H9 (cell line): Measurements from ENCODE around the gene KRT13. TPM values are rescaled to one million over a fixed set of nuclear protein-coding genes. Genes with fewer than 3 reads are reported as not detected.

Experiments
- DNase-seq: peaks from one replicate; pipeline ENCODE4 v3.0.0-alpha.2; 2017
- H2AFZ ChIP-seq: one replicate; pipeline ENCODE4 v1.6.1; 2013; ENCODE audit warnings: mild to moderate bottlenecking, low read length, control low read depth, moderate library complexity
- H2AK5ac ChIP-seq: 2 replicates; pipeline ENCODE4 v1.6.1; 2013; ENCODE audit warnings: low read length, control low read depth, mixed read lengths; ENCODE audit not compliant: insufficient read length
- H2BK120ac ChIP-seq: one replicate; pipeline ENCODE4 v1.6.1; 2013; ENCODE audit warnings: low read depth, mild to moderate bottlenecking, low read length, control low read depth, inconsistent platforms; ENCODE audit not compliant: poor library complexity, severe bottlenecking
- H2BK12ac ChIP-seq: 2 replicates; pipeline ENCODE4 v1.6.1; 2013; ENCODE audit warnings: low read length, control low read depth, mixed read lengths, low read depth; ENCODE audit not compliant: insufficient read length
- H2BK15ac ChIP-seq: 2 replicates; pipeline ENCODE4 v1.6.1; 2013; ENCODE audit warnings: low read depth, low read length, control low read depth
- H2BK20ac ChIP-seq: one replicate; pipeline ENCODE4 v1.6.1; 2013; ENCODE audit warnings: low read depth, mild to moderate bottlenecking, low read length, control low read depth, inconsistent platforms; ENCODE audit not compliant: poor library complexity, severe bottlenecking
- H2BK5ac ChIP-seq: 2 replicates; pipeline ENCODE4 v1.6.1; 2013; ENCODE audit warnings: low read length, control low read depth, mixed read lengths; ENCODE audit not compliant: insufficient read length
- H3K14ac ChIP-seq: 2 replicates; pipeline ENCODE4 v1.6.1; 2013; ENCODE audit warnings: low read length, control low read depth; ENCODE audit not compliant: insufficient read depth
- H3K18ac ChIP-seq: 2 replicates; pipeline ENCODE4 v1.6.1; 2013; ENCODE audit warnings: low read depth, mild to moderate bottlenecking, mixed read lengths, low read length, control low read depth; ENCODE audit not compliant: insufficient read length
- H3K23ac ChIP-seq: 2 replicates; pipeline ENCODE4 v1.6.1; 2013; ENCODE audit warnings: low read length, control low read depth, mixed read lengths, low read depth; ENCODE audit not compliant: insufficient read length
- H3K23me2 ChIP-seq: 2 replicates; pipeline ENCODE4 v1.6.1; 2013; ENCODE audit warnings: low read depth, mild to moderate bottlenecking, mixed read lengths, low read length, control low read depth; ENCODE audit not compliant: insufficient read length, poor library complexity, severe bottlenecking
- H3K27ac ChIP-seq: 2 replicates; pipeline ENCODE4 v1.5.1; 2013; ENCODE audit warnings: low read length, control low read depth, mixed read lengths, low read depth; ENCODE audit not compliant: insufficient read length
- H3K27me3 ChIP-seq: 2 replicates; pipeline ENCODE4 v1.6.1; 2013; ENCODE audit warnings: low read length, control low read depth, inconsistent platforms; ENCODE audit not compliant: insufficient read depth
- H3K4ac ChIP-seq: 2 replicates; pipeline ENCODE4 v1.6.1; 2013; ENCODE audit warnings: low read depth, mild to moderate bottlenecking, control low read depth, inconsistent platforms, low read length, moderate library complexity
- H3K4me1 ChIP-seq: 2 replicates; pipeline ENCODE4 v1.6.1; 2013; ENCODE audit warnings: low read length, control low read depth, inconsistent platforms; ENCODE audit not compliant: insufficient read depth
- H3K4me2 ChIP-seq: 2 replicates; pipeline ENCODE4 v1.6.1; 2013; ENCODE audit warnings: low read length, control low read depth, mixed read lengths; ENCODE audit not compliant: insufficient read length, insufficient read depth
- H3K56ac ChIP-seq: 2 replicates; pipeline ENCODE4 v1.6.1; 2013; ENCODE audit warnings: low read depth, mild to moderate bottlenecking, mixed read lengths, low read length, control low read depth; ENCODE audit not compliant: insufficient read length
- H3K79me1 ChIP-seq: 2 replicates; pipeline ENCODE4 v1.6.1; 2013; ENCODE audit warnings: low read depth, mild to moderate bottlenecking, moderate library complexity, low read length, control low read depth, inconsistent platforms; ENCODE audit not compliant: insufficient read depth, poor library complexity, severe bottlenecking
- H3K79me2 ChIP-seq: 2 replicates; pipeline ENCODE4 v1.6.1; 2013; ENCODE audit warnings: low read length, control low read depth, inconsistent platforms; ENCODE audit not compliant: insufficient read depth
- H3K9ac ChIP-seq: 2 replicates; pipeline ENCODE4 v1.6.1; 2013; ENCODE audit warnings: low read length, control low read depth, mixed read lengths; ENCODE audit not compliant: insufficient read length; ENCODE audit errors: extremely low read depth
- H3K9me3 ChIP-seq: one replicate; pipeline ENCODE4 v1.6.1; 2013; ENCODE audit warnings: low read depth, low read length, inconsistent platforms; ENCODE audit not compliant: control insufficient read depth
- H3T11ph ChIP-seq: one replicate; pipeline ENCODE4 v1.6.1; 2013; ENCODE audit warnings: mild to moderate bottlenecking, low read length, control low read depth, inconsistent platforms
- H4K20me1 ChIP-seq: one replicate; pipeline ENCODE4 v1.6.1; 2013; ENCODE audit not compliant: control insufficient read depth, insufficient read length, insufficient read depth
- H4K5ac ChIP-seq: 2 replicates; pipeline ENCODE4 v1.6.1; 2013; ENCODE audit warnings: low read depth, mild to moderate bottlenecking, mixed read lengths, low read length, control low read depth; ENCODE audit not compliant: insufficient read length
- H4K8ac ChIP-seq: replicated peaks from 2 replicates; pipeline ENCODE4 v1.6.1; 2013; ENCODE audit warnings: low read length, control low read depth, mixed read lengths, low read depth; ENCODE audit not compliant: insufficient read length
- H4K91ac ChIP-seq: 2 replicates; pipeline ENCODE4 v1.6.1; 2013; ENCODE audit warnings: low read depth, mild to moderate bottlenecking, moderate library complexity, mixed read lengths, low read length, control low read depth; ENCODE audit not compliant: insufficient read length
- H3K27ac Mint-ChIP-seq, 3 experiments: 2 replicates in 2 of 3; 3 replicates in 1 of 3; pipeline ENCODE4 v1.8.0; 2020 to 2021; ENCODE audit warnings: mixed read lengths in 3 of 3, mild to moderate bottlenecking in 1 of 3, moderate library complexity in 1 of 3
- H3K27me3 Mint-ChIP-seq: 2 replicates; pipeline ENCODE4 v1.8.0; 2021; ENCODE audit warnings: low read depth, mild to moderate bottlenecking, moderate library complexity, mixed read lengths
- H3K36me3 Mint-ChIP-seq, 3 experiments: 2 replicates in 2 of 3; 3 replicates in 1 of 3; pipeline ENCODE4 v1.8.0; 2020 to 2021; ENCODE audit warnings: low read depth in 3 of 3, mixed read lengths in 3 of 3; ENCODE audit not compliant: insufficient read depth in 1 of 3
- H3K4me1 Mint-ChIP-seq, 2 experiments: 2 replicates each; pipeline ENCODE4 v1.8.0; 2020; ENCODE audit warnings: mixed read lengths in 2 of 2
- H3K4me3 Mint-ChIP-seq, 2 experiments: 2 replicates in 1 of 2; 3 replicates in 1 of 2; pipeline ENCODE4 v1.8.0; 2020 to 2021; ENCODE audit warnings: mild to moderate bottlenecking in 2 of 2, mixed read lengths in 2 of 2, moderate library complexity in 1 of 2
- H3K9me3 Mint-ChIP-seq, 2 experiments: 2 replicates in 1 of 2; 3 replicates in 1 of 2; pipeline ENCODE4 v1.8.0; 2020; ENCODE audit warnings: mild to moderate bottlenecking in 2 of 2, mixed read lengths in 2 of 2, moderate library complexity in 1 of 2
- WGBS: extraction: QIAGEN DNeasy Blood & Tissue Kit; methylation state at CpG from one replicate; pipeline ENCODE4 v1.1.7; 2013; ENCODE audit warnings: missing lambda C conversion rate, low lambda C conversion rate, mixed read lengths; ENCODE audit not compliant: insufficient read length; ENCODE audit errors: extremely low coverage; 5-methylcytosine and 5-hydroxymethylcytosine counted together
- total RNA-seq: library from RNA; stranded (reverse); gene quantifications from 2 replicates; pipeline ENCODE4 v1.2.1, GENCODE V29; 2021
- TF ChIP-seq, protein P1 (sequence below): fragments of 200-600 bp; sonication (generic); conservative IDR thresholded peaks from 3 replicates; pipeline ENCODE4 v1.8.0; 2021; ENCODE audit warnings: antibody characterized with exemption, mild to moderate bottlenecking

KRT13 gene
- total RNA-seq, 1 experiment from 2014 or later: not detected

DNA sequence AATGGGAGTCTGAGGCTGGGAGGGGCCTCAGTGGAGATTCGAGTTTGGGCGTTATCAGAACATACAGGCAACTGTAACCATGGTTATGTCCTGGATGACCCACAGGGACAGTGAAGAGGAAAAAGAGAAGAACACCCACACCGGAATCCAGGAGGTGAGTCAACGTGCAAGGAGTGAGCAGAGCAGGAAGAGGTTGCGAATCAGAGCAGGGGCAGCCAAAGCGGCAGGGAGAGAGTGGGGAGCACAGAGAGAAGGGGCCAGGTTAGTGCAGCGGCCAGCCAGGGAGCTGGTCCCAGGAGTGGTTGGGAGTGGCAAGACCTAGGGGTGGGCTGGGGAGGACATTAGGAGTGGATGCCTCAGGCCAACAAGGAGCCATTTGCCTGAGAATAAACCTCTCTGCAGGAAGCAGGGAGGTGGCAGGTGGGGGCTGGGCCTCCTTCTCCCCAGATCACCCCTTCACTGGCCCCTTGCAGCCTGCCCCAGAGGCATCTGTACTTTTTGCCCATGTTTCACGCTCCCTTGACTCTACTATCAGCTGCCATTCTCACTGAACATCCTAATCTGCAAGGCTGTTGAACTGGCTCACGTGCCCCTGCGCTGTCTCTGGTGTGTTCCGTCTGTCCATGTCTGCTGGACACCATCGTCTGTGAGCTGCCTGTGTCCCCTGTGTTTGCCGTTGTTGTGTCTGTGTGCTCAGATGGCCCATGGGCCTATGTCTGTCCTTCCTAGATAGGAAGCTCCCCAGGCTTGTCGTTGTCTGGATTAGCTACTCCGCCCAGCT, 5.1 kb downstream of the KRT13 start:
- TF ChIP-seq, protein P1, sequence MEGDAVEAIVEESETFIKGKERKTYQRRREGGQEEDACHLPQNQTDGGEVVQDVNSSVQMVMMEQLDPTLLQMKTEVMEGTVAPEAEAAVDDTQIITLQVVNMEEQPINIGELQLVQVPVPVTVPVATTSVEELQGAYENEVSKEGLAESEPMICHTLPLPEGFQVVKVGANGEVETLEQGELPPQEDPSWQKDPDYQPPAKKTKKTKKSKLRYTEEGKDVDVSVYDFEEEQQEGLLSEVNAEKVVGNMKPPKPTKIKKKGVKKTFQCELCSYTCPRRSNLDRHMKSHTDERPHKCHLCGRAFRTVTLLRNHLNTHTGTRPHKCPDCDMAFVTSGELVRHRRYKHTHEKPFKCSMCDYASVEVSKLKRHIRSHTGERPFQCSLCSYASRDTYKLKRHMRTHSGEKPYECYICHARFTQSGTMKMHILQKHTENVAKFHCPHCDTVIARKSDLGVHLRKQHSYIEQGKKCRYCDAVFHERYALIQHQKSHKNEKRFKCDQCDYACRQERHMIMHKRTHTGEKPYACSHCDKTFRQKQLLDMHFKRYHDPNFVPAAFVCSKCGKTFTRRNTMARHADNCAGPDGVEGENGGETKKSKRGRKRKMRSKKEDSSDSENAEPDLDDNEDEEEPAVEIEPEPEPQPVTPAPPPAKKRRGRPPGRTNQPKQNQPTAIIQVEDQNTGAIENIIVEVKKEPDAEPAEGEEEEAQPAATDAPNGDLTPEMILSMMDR: no peak
- H3K4me1 ChIP-seq: peaks cover 3% of the 10 kb centered on the region; the same call in 1 of the 2 replicates
- Mint-ChIP-seq H3K4me3 (no peak overlapping the region), H3K4me1 (peaks cover 39 to 43% of the 10 kb centered on the region in 2 experiments), H3K9me3 (no peaks in the 10 kb centered on the region), H3K27ac (peak overlapping the region in 2 of 3 experiments; percentile 0 to 9; a peak in 2 of 7 replicates), H3K36me3 (no peaks in the 10 kb centered on the region), H3K27me3 (peaks cover 4% of the 10 kb centered on the region)
- H3K14ac ChIP-seq: peak overlapping the region; percentile 21; the same call in 1 of the 2 replicates
- no peak overlapping the region for H2BK20ac ChIP-seq
- H3K79me1 ChIP-seq: no peaks in the 10 kb centered on the region
- H3K23me2 ChIP-seq: no peaks in the 10 kb centered on the region
- H4K20me1 ChIP-seq: no peaks in the 10 kb centered on the region
- H2AFZ ChIP-seq: no peak overlapping the region
- no peak overlapping the region for H2AK5ac ChIP-seq
- no peak overlapping the region for H2BK15ac ChIP-seq
- no peak overlapping the region for H3K18ac ChIP-seq
- H3K4me2 ChIP-seq: no peak overlapping the region
- no peak overlapping the region for H3T11ph ChIP-seq
- no peak overlapping the region for H4K91ac ChIP-seq
- H2BK5ac ChIP-seq: no peak overlapping the region
- no peak overlapping the region for H3K4ac ChIP-seq
- no peak overlapping the region for H3K56ac ChIP-seq
- H3K9me3 ChIP-seq: no peaks in the 10 kb centered on the region
- no peaks in the 10 kb centered on the region for H3K27me3 ChIP-seq
- H3K9ac ChIP-seq: no peak overlapping the region
- no peak overlapping the region for H2BK12ac ChIP-seq
- no peak overlapping the region for H4K5ac ChIP-seq
- no peaks in the 10 kb centered on the region for H3K79me2 ChIP-seq
- no peak overlapping the region for H3K27ac ChIP-seq
- WGBS: no CpG with 5 or more reads among the region's 15 CpGs
- H3K23ac ChIP-seq: no peak overlapping the region
- peak; percentile 62 for DNase-seq
- no peak overlapping the region for H4K8ac ChIP-seq
- H2BK120ac ChIP-seq: no peak overlapping the region
